GM18873 (cell line): ENCODE measurements around the gene GCNT4.

Experiments
- ATAC-seq: cut with Tn5 transposase; IDR thresholded peaks from one replicate; pipeline ENCODE4 v1.9.1; 2021; ENCODE audit warnings: mild to moderate bottlenecking, moderate library complexity, moderate number of reproducible peaks; ENCODE audit not compliant: unreplicated experiment, low FRiP score

GCNT4 gene

DNA sequence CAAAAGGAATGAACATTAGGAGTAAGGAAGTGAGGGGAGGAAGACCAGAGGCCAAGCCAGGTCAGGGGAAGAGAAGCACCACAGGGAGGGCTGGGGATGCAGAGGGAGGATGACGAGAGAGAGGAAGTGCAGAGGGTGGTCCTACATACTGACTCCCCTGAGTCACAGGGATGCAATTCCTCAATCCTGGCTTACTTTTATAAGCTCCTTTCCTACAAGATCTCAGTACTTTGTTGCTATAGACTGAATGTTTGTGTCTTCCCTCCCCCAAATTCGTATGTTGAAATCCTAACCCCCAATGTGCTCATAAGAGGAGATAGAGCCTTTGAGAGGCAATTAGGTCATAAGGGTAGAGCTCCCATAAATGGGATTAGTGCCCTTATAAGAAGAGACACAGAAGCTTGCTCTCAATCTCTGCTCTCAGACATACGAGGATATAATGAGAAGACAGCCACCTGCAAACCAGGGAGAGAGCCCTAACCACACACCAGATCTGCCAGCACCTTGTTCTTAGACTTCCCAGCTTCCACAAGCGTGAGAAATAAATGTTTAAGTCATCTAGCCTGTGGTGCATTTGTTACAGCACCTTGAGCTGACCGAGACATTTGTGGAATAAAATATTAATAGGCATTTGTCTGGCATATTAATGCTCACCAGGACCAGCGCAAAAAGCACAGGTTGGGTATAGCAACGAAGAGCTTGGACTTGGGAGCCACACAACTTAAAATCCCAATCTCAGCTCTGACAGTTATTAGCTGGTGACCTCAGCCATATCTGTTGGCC lies 33.4 kb downstream of the GCNT4 start:
- no peak for ATAC-seq

GRCh38 chr5:75017971-75018370 lies 34.4 kb downstream of the GCNT4 start:
- no peak for ATAC-seq

DNA sequence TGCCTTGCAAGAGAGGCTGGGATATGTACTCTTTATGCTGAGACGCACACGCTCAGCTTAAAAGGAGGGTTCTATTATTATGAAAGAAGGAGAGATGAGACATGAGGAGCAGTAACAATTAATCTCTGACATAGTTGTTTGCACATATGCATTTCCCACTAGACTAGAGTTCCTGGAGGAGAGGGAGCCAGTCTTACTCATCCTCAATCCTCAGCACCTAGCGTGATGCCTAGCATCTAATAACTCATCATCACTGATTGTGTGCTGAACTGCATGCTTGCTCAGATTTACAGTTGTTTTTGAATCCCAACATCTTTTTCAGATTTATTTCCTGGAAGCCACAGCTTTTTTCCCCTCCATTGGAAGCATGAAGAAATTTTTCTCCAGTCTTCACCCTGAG lies 35.5 kb downstream of the GCNT4 start:
- no peak for ATAC-seq

DNA sequence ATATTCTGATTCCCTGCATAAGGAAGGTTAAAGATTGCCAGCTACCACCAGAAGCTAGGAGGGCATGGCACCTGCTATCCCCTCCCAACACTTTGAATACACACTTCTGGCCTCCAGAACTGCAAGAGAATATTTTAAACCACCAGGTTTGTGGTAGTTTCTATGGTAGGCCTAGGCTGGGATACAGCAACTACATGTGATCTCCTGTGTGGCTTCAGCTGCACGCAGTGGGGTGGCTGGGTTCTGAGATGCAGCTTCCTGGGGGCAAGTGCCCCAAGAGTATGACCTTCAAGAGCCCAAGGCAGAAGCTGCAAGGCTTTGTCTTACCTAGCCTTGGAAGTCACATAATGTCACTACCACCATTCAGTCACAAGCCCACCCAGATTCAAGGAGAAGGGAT lies 39.6 kb downstream of the GCNT4 start:
- ATAC-seq, result no peak

GRCh38 chr5:75010838-75011237 lies 41.5 kb downstream of the GCNT4 start:
- no peak for ATAC-seq

DNA sequence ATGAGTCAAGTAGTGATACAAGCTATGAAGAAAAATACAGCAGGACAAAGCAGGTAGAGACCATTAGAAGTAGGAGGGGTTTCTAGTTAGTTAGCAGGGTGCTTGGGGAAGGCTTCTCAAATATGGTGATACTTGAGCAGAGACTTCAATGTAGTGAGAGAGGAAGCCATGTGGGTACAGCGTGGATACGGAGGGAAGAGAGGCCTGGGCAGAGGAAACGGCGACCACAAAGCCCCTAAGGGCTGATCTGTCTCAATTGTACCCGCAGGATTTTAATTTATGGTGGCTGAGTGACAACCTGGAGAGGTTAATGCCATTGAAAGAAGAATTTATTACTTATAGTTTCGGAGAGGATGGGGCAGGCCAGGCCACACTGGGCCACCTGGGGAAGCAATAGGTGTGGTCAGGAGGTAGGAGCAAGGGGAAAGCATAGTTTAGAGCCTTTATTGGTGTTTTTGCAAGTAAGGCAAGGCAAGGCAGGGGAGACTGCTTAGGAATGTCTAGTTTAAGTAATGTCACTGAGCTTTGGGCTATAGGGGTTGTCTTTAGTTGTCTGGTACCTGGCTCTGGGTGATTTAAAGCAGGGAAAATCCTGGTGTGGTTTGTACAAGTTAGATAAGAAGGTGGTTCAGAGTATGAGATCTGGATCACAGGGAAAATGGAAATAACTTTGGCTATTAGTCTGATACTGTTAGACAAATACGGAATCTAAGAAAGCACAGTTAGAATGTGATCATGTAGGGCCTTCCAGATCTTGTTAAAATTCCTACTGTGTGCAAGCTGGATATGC lies 42.6 kb downstream of the GCNT4 start:
- ATAC-seq, result no peak

DNA sequence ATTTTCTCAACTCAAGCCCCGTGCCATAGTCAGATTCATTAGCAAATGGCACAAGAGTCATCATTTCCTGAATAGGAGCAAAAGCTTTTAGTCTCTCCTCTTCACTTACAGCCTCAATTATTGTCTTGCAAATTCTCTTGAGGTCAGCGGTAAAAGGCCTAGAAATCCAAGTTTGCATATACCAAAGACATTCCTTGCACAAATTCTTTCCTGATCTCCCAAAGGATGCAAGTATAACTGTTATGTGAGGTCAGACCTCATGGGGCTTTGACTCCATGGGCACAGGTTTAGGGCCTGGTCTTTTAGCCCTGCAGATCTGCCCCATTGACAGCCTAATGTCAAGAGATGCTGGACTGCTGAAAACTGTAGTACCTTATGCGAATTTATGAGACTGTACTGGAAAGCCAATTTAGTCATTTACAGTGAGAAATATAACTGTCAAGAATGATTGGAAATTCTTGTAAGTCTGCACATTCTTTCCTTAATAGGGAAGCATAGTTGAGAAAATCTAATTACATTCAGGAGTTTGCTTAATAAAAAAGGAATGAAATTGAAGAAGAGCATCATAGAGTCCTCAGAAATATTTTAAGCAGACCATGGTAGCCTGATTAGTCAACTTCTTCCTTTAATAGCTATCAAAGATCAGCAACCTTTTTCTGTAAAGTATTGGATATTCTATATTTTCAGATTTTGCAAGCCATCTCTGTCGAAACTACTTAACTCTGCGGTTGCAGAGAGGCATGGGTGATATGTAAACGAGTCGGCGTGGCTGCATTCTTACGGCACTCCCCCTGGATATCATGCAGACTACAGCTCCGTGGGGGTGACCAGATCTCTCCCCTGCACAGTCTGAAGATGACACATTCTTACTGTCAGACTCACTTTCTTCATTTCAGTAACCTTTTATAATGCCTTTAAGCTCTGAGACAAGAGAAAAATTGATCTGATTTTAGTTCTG lies 45.2 kb downstream of the GCNT4 start:
- no peak for ATAC-seq

DNA sequence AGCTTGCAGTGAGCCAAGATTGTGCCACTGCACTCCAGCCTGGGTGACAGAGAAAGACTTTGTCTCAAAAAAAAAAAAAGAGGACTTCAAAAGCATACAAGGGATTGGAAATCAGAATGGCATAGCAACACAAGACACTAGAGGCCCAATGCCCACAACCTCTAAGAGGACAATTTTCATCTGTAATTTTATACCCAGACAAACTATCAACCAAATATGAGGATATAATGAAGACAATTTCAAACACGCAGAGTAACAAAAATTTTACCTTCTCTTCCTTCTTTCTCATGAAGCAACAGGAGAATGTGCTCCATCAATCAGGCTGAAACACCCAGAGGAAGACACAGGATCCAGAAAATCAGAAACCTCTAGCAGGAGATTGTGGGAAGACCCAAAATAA lies 46.8 kb downstream of the GCNT4 start:
- ATAC-seq, result no peak
